KOPT-K1 (cell line): ENCODE measurements around the gene ALAS1.
A peak's percentile ranks its signal among the peaks of the same experiment; 100 is the strongest.

Experiments
- H3K27ac ChIP-seq: fragments of 200-600 bp; sonication (generic); 2 replicates; pipeline ENCODE4 v1.5.1; 2016; ENCODE audit warnings: antibody characterized with exemption, mild to moderate bottlenecking, low read depth, low read length; ENCODE audit not compliant: poor library complexity, severe bottlenecking
- H3K36me3 ChIP-seq: fragments of 200-600 bp; sonication (generic); 2 replicates; pipeline ENCODE4 v1.5.1; 2017; ENCODE audit warnings: antibody characterized with exemption, mild to moderate bottlenecking, low read length, moderate library complexity; ENCODE audit not compliant: insufficient read depth
- H3K9me3 ChIP-seq: fragments of 200-600 bp; sonication (generic); 2 replicates; pipeline ENCODE4 v1.5.1; 2017; ENCODE audit warnings: antibody characterized with exemption, low read length, mild to moderate bottlenecking; ENCODE audit not compliant: insufficient read depth, poor library complexity, severe bottlenecking

Gene ALAS1

DNA sequence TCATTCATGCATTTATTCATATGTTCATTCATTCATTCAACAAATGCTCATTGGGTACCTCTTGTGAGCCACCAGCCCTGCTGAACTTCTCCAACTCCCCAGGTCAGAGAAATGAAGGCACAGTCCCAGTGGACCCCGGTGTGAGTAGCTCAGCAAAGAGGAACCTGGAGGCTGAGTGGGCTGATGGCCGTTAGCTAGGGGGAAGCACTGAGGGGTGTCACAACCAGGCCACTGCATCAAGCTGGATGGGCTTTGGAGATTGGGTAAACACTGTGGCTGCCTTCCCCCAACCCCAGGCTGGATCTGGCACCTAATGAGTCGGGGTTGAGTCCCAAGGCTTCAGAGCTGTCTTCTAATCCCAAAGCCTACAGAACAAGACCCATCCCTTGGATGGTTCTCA is 12.1 kb upstream of the ALAS1 start:
- Histone ChIP-seq H3K9me3 (no peaks in the 10 kb centered on the region), H3K27ac (no peak overlapping the region)

GRCh38 chr3:52186729-52187128 is 11.2 kb upstream of the ALAS1 start:
- no peak overlapping the region for H3K27ac ChIP-seq
- no peaks in the 10 kb centered on the region for H3K9me3 ChIP-seq
- H3K36me3 ChIP-seq: no peaks in the 10 kb centered on the region

More for the DNA sequence above, 12.1 kb upstream of the ALAS1 start:
- no peaks in the 10 kb centered on the region for H3K36me3 ChIP-seq

GRCh38 chr3:52188556-52188955 is 9.4 kb upstream of the ALAS1 start:
- Histone ChIP-seq H3K27ac (no peak overlapping the region), H3K36me3 (no peaks in the 10 kb centered on the region), H3K9me3 (no peaks in the 10 kb centered on the region)

DNA sequence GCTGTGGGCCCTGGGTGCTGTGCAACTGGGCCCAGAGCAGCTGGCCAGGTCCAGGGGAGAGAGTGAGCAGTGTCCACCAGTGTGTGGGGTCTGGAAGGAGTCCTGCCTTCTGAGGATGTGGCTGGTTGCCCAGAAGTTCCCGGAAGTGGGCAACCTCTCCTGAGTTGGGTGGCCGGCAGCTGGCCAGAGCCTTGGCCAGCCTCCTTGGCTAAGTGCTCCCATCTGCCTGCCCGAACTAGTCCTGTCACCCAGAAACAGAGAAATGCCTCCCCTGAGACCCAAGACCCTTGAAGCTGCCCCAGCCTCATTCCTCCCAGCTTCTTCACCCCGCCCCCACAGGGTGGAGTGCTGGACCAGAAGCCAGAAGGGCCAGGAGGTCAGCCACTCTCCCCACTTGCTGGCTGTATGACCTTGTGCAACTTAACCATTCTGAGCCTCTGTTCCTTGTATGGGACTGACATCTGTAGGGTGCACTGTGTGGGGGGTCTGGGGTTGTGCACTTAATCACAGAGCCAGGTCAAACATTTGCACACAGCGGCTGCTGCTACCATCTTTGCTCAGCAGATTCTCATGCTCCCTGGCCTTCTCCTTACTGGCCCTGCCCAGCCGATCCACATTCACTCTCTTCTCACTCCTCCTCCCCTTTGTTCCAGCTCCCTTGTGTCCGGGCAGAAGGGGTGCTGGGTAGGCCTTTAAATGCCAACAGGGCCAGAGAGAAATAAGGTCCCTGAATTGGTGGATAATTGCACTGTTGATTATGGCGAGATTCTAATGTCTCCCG is 7.5 kb upstream of the ALAS1 start:
- Histone ChIP-seq H3K9me3 (no peaks in the 10 kb centered on the region), H3K27ac (no peak overlapping the region), H3K36me3 (no peaks in the 10 kb centered on the region)

- H3K9me3 ChIP-seq: no peaks in the 10 kb centered on the region
- H3K27ac ChIP-seq: no peak overlapping the region
- no peaks in the 10 kb centered on the region for H3K36me3 ChIP-seq
Measured at GRCh38 chr3:52191663-52192062, 6.3 kb upstream of the ALAS1 start.

DNA sequence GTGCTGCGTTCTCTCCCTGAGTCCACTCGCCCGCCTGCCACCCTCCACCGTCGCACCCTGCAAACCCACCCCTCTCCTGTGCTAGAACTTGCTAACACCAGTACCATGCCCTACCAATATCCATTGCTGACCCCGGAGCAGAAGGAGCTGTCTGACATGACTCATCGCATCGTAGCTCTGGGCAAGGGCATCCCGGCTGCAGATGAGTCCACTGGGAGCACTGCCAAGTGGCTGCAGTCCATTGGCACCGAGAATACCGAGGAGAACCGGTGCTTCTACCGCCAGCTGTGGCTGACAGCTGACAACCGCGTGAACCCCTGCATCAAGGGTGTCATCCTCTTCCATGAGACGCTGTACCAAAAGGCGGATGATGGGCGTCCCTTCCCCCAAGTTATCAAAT is 4.9 kb upstream of the ALAS1 start:
- no peak overlapping the region for H3K27ac ChIP-seq

GRCh38 chr3:52194485-52195290 is 3.3 kb upstream of the ALAS1 start:
- Histone ChIP-seq H3K36me3 (peaks cover 8% of the 10 kb centered on the region), H3K9me3 (no peaks in the 10 kb centered on the region), H3K27ac (no peak overlapping the region)

More for the DNA sequence above, 4.9 kb upstream of the ALAS1 start:
- Histone ChIP-seq H3K9me3 (no peaks in the 10 kb centered on the region), H3K36me3 (no peaks in the 10 kb centered on the region)

DNA sequence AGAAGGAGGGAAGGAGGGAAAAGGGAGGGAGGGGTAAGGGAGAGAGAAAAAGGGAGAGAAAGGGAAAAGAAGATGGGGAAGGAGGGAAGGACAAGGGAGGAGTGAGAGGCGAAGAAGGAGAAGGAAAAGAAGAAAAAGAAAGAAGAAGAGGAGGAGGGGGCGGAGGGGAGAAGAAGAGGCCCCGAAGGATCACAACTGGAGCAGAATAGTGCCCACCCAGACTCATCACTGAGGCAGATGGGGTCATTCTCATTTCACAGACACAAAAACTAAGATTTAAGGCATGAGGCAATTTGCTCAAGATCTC is 2.7 kb upstream of the ALAS1 start:
- Histone ChIP-seq H3K36me3 (peaks cover 11% of the 10 kb centered on the region), H3K9me3 (no peaks in the 10 kb centered on the region), H3K27ac (no peak overlapping the region)

- H3K9me3 ChIP-seq: no peaks in the 10 kb centered on the region
- H3K27ac ChIP-seq: no peak overlapping the region
- peaks cover 16% of the 10 kb centered on the region for H3K36me3 ChIP-seq
Measured at GRCh38 chr3:52195823-52196331, 2.1 kb upstream of the ALAS1 start.

DNA sequence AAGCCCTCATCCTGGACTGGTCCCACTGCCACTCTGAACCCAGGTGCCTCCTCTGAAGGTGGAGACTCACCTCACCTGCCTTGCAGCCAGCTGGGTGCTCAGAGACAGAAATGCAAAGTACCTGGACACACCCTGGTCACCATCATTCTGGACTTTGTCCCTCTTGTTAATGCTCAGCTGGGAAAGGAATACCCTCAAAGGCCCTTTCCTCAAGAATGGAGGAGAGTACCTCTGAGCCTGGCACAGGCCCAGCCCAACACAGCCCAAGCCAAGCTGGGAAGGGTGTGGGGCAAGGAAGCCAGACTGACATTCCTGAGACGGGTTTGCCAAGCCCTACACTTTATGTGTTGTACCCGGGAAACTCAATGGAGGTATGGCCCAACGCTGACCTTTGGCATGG is 983 bp upstream of the ALAS1 start:
- H3K27ac ChIP-seq: peak overlapping the region; percentile 79
- H3K9me3 ChIP-seq: no peaks in the 10 kb centered on the region
- H3K36me3 ChIP-seq: peaks cover 27% of the 10 kb centered on the region

GRCh38 chr3:52197499-52197841 is 490 bp upstream of the ALAS1 start:
- Histone ChIP-seq H3K27ac (peak overlapping the region; percentile 79), H3K9me3 (no peaks in the 10 kb centered on the region), H3K36me3 (peaks cover 32% of the 10 kb centered on the region)

GRCh38 chr3:52198643-52199608 is 966 bp downstream of the ALAS1 start:
- peak overlapping the region; percentile 79 for H3K27ac ChIP-seq
- peaks cover 47% of the 10 kb centered on the region for H3K36me3 ChIP-seq
- H3K9me3 ChIP-seq: no peaks in the 10 kb centered on the region

- Histone ChIP-seq H3K36me3 (peaks cover 69% of the 10 kb centered on the region), H3K27ac (no peak overlapping the region), H3K9me3 (no peaks in the 10 kb centered on the region)
Measured at GRCh38 chr3:52200981-52201679, 3.2 kb downstream of the ALAS1 start.

DNA sequence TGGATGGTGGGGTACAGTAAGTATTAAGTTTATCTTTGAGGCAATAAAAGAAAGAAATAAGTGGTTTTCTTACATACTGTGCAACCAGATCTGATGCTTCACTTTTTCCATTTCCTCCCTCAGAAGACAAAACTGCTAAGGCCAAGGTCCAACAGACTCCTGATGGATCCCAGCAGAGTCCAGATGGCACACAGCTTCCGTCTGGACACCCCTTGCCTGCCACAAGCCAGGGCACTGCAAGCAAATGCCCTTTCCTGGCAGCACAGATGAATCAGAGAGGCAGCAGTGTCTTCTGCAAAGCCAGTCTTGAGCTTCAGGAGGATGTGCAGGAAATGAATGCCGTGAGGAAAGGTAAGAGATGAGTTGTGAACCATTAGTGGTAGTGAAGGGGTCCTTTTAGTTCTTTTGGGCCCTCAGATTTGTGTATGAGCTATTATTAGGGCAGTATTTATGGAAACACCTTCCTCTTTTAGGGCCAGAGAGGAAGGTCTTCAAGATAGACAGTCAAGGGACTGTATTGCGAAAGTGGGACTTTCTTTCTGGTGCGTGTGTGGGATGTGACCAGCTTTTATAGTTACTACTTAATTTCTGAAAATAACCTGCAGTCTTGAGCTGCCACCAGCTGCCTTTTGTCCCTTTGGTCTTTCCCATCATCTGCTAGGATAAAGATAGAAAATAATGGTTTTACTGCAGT is 4.6 kb downstream of the ALAS1 start:
- H3K9me3 ChIP-seq: no peaks in the 10 kb centered on the region
- peaks cover 81% of the 10 kb centered on the region for H3K36me3 ChIP-seq
- H3K27ac ChIP-seq: no peak overlapping the region
